SHP77 (cell line): ENCODE measurements around the gene ISCA1.

Experiments used
- DNase-seq, 2 experiments: peaks; one replicate each; lab custom pipeline; 2025; lab: John Stamatoyannopoulos, UW

ISCA1 gene

GRCh38 chr9:86285261-86285660, 2.9 kb upstream of the ISCA1 start:
- no peak for DNase-seq

- DNase-seq = no peak
Measured at GRCh38 chr9:86282979-86283535, 719 bp upstream of the ISCA1 start.

- DNase-seq = peak in 1 of 2 experiments; percentile 40
Measured at GRCh38 chr9:86281593-86282076, 703 bp downstream of the ISCA1 start.

- no peak for DNase-seq
Measured at GRCh38 chr9:86280580-86280979, 1.8 kb downstream of the ISCA1 start.

GRCh38 chr9:86279839-86280238, 2.5 kb downstream of the ISCA1 start:
- no peak for DNase-seq

GRCh38 chr9:86277072-86277471, 5.3 kb downstream of the ISCA1 start:
- DNase-seq = no peak

- no peak for DNase-seq
Measured at GRCh38 chr9:86275962-86276361, 6.4 kb downstream of the ISCA1 start.

- no peak for DNase-seq
Measured at GRCh38 chr9:86274821-86275643, 7.3 kb downstream of the ISCA1 start.

- no peak for DNase-seq
Measured at GRCh38 chr9:86272221-86272620, 10.1 kb downstream of the ISCA1 start.

GRCh38 chr9:86263876-86264275, 18.5 kb downstream of the ISCA1 start:
- DNase-seq = no peak

- no peak for DNase-seq
Measured at GRCh38 chr9:86262492-86262891, 19.8 kb downstream of the ISCA1 start.

GRCh38 chr9:86259557-86259956, 22.8 kb downstream of the ISCA1 start, which contains the start of gene C9orf153:
Gene C9orf153 (minus strand): TSS chr9:86259657. CDS start chr9:86229603, 30,054 bp downstream.
- DNase-seq = no peak

- DNase-seq = no peak
Measured at GRCh38 chr9:86257391-86257790, 24.9 kb downstream of the ISCA1 start.

GRCh38 chr9:86256653-86257052, 25.7 kb downstream of the ISCA1 start:
- no peak for DNase-seq

GRCh38 chr9:86253577-86253976, 28.8 kb downstream of the ISCA1 start:
- DNase-seq = no peak

GRCh38 chr9:86252870-86253269, 29.5 kb downstream of the ISCA1 start:
- DNase-seq = no peak

GRCh38 chr9:86250123-86250522, 32.2 kb downstream of the ISCA1 start:
- DNase-seq = no peak

- no peak for DNase-seq
Measured at GRCh38 chr9:86248746-86249145, 33.6 kb downstream of the ISCA1 start.

- DNase-seq = peak; percentile 35 to 40
Measured at GRCh38 chr9:86246752-86247161, 35.6 kb downstream of the ISCA1 start.

GRCh38 chr9:86242071-86242470, 40.3 kb downstream of the ISCA1 start:
- no peak for DNase-seq

GRCh38 chr9:86241216-86241615, 41.1 kb downstream of the ISCA1 start:
- no peak for DNase-seq

GRCh38 chr9:86238861-86239770, 43.2 kb downstream of the ISCA1 start:
- no peak for DNase-seq
